Immature natural killer cell (primary cell): ENCODE data around the gene ARMC12. TPM values are rescaled to one million over a fixed set of nuclear protein-coding genes. Genes with fewer than 3 reads are reported as not detected.

Experiments used
- DNase-seq, 3 donors: peaks; one replicate each; pipeline ENCODE4 v3.0.0; 2022; ENCODE audit warnings: mixed read lengths in 1 of 3
- H3K27ac Mint-ChIP-seq, 6 donors: one replicate each; pipeline ENCODE4 v1.8.0; 2020; ENCODE audit warnings: mixed read lengths in 6 of 6, mild to moderate bottlenecking in 5 of 6, inconsistent platforms in 4 of 6, moderate library complexity in 3 of 6
- H3K27me3 Mint-ChIP-seq, 3 donors: one replicate each; pipeline ENCODE4 v1.8.0; 2020 to 2021; ENCODE audit warnings: low read depth in 3 of 3, mild to moderate bottlenecking in 3 of 3, mixed read lengths in 3 of 3, moderate library complexity in 3 of 3, inconsistent platforms in 1 of 3
- H3K36me3 Mint-ChIP-seq, 3 donors: one replicate each; pipeline ENCODE4 v1.8.0; 2020; ENCODE audit warnings: mixed read lengths in 3 of 3, inconsistent platforms in 2 of 3, mild to moderate bottlenecking in 2 of 3
- H3K4me1 Mint-ChIP-seq, 2 donors: one replicate each; pipeline ENCODE4 v1.8.0; 2020; ENCODE audit warnings: inconsistent platforms in 2 of 2, mild to moderate bottlenecking in 2 of 2, mixed read lengths in 2 of 2, moderate library complexity in 1 of 2
- H3K4me3 Mint-ChIP-seq, 5 donors: one replicate each; pipeline ENCODE4 v1.8.0; 2020; ENCODE audit warnings: mild to moderate bottlenecking in 5 of 5, mixed read lengths in 5 of 5, inconsistent platforms in 3 of 5, moderate library complexity in 3 of 5
- H3K9me3 Mint-ChIP-seq, 6 donors: one replicate each; pipeline ENCODE4 v1.8.0; 2020; ENCODE audit warnings: mild to moderate bottlenecking in 6 of 6, mixed read lengths in 6 of 6, inconsistent platforms in 4 of 6, moderate library complexity in 3 of 6
- polyA plus RNA-seq, 3 donors: library from polyadenylated mRNA; unstranded; fragments of 300-500 nt; fragmentation: Illumina TruSeq; gene quantifications; one replicate each; pipeline ENCODE4 v1.2.3, GENCODE V29; 2021

The ARMC12 gene
- polyA plus RNA-seq, 3 donors from 2014 or later = 0.16 TPM; not detected in 2

- Mint-ChIP-seq H3K4me3 (no peak overlapping the region), H3K9me3 (peaks cover 0 to 2% (median 0%) of the 10 kb centered on the region in 6 donors), H3K27me3 (peaks cover 7 to 9% (median 7%) of the 10 kb centered on the region in 3 donors), H3K27ac (no peak overlapping the region), H3K4me1 (no peaks in the 10 kb centered on the region), H3K36me3 (no peaks in the 10 kb centered on the region)
- no peak for DNase-seq
Observed at GRCh38 chr6:35797837-35798526, 61.1 kb downstream of the ARMC12 start.

Other genes starting within 250 kb of the ARMC12 start
- not detected for gene TEAD3, start 240.0 kb upstream of the ARMC12 start, polyA plus RNA-seq
- gene TULP1, start 224.1 kb upstream of the ARMC12 start, polyA plus RNA-seq = not detected
- 10 to 100 TPM; 26.1 to 99.0 (median 29.3) TPM for gene FKBP5, start 48.1 kb upstream of the ARMC12 start, polyA plus RNA-seq
- gene CLPSL2, start 39.6 kb downstream of the ARMC12 start, polyA plus RNA-seq = not detected
- not detected for gene CLPSL1, start 44.0 kb downstream of the ARMC12 start, polyA plus RNA-seq
- gene CLPS, start 60.3 kb downstream of the ARMC12 start, polyA plus RNA-seq = not detected
- not detected for gene LHFPL5, start 68.3 kb downstream of the ARMC12 start, polyA plus RNA-seq
- 10 to 100 TPM; 34.4 to 44.7 (median 34.7) TPM for gene SRPK1, start 184.1 kb downstream of the ARMC12 start, polyA plus RNA-seq